ENCODE results near the gene ANKRD10. TPM values are rescaled to one million over a fixed set of nuclear protein-coding genes. Genes with fewer than 3 reads are reported as not detected.

The ANKRD10 gene
- total RNA-seq, 4 donors from 2014 or later: 200 to 241 (median 207) TPM

GRCh38 chr13:110883542-110883941 lies 31.3 kb downstream of the ANKRD10 start:
- Histone ChIP-seq H3K9me3 (no peaks in the 10 kb centered on the region), H3K27ac (no peak overlapping the region), H3K36me3 (peaks cover 0 to 19% (median 5%) of the 10 kb centered on the region in 3 donors), H3K27me3 (no peaks in the 10 kb centered on the region), H3K4me3 (no peak overlapping the region), H3K4me1 (peaks cover 0 to 28% (median 9%) of the 10 kb centered on the region in 4 donors)
- WGBS, 2 donors: 59 to 68% methylated on average over 7 of the region's 7 CpGs
- TF ChIP-seq CTCF (IDR thresholded peaks at IDR 0.05) (no peak), EP300 (IDR thresholded peaks at IDR 0.05) (no peak), POLR2A (IDR thresholded peaks at IDR 0.05) (no peak)
- DNase-seq (ENCODE audit: low spot score in 2 of 2): no peak

- WGBS, 2 donors: 59 to 62% methylated on average over 2 of the region's 2 CpGs
- H3K4me1 ChIP-seq: peaks cover 0 to 22% (median 9%) of the 10 kb centered on the region in 4 donors
- peaks cover 0 to 19% (median 5%) of the 10 kb centered on the region in 3 donors for H3K36me3 ChIP-seq
- TF ChIP-seq POLR2A (IDR thresholded peaks at IDR 0.05): no peak
- TF ChIP-seq CTCF (IDR thresholded peaks at IDR 0.05): no peak
- TF ChIP-seq EP300 (IDR thresholded peaks at IDR 0.05): no peak
- no peaks in the 10 kb centered on the region for H3K9me3 ChIP-seq
- no peak overlapping the region for H3K4me3 ChIP-seq
- no peak for DNase-seq (ENCODE audit: low spot score in 2 of 2)
- no peak overlapping the region for H3K27ac ChIP-seq
- H3K27me3 ChIP-seq: no peaks in the 10 kb centered on the region
Observed at GRCh38 chr13:110882972-110883371, 31.9 kb downstream of the ANKRD10 start.

- no peak overlapping the region for H3K27ac ChIP-seq
- TF ChIP-seq EP300 (IDR thresholded peaks at IDR 0.05) (no peak), POLR2A (IDR thresholded peaks at IDR 0.05) (no peak), CTCF (IDR thresholded peaks at IDR 0.05) (no peak)
Observed at GRCh38 chr13:110881839-110882627, 32.8 kb downstream of the ANKRD10 start.

GRCh38 chr13:110880627-110881026 lies 34.2 kb downstream of the ANKRD10 start:
- Histone ChIP-seq H3K4me1 (peaks cover 0 to 1% (median 0%) of the 10 kb centered on the region in 4 donors), H3K4me3 (no peak overlapping the region), H3K9me3 (no peaks in the 10 kb centered on the region), H3K27ac (no peak overlapping the region), H3K27me3 (no peaks in the 10 kb centered on the region), H3K36me3 (peaks cover 0 to 19% (median 5%) of the 10 kb centered on the region in 3 donors)
- no peak for TF ChIP-seq CTCF (IDR thresholded peaks at IDR 0.05)
- TF ChIP-seq POLR2A (IDR thresholded peaks at IDR 0.05): no peak
- DNase-seq (ENCODE audit: low spot score in 2 of 2): no peak
- WGBS, 2 donors: 81 to 85% methylated on average over 7 of the region's 7 CpGs

More at GRCh38 chr13:110881839-110882627, 32.8 kb downstream of the ANKRD10 start:
- H3K4me3 ChIP-seq: no peak overlapping the region
- peaks cover 0 to 19% (median 5%) of the 10 kb centered on the region in 3 donors for H3K36me3 ChIP-seq
- 82% methylated on average over 13 of the region's 13 CpGs for WGBS, 2 donors
- H3K4me1 ChIP-seq: peaks cover 0 to 13% (median 1%) of the 10 kb centered on the region in 4 donors
- no peaks in the 10 kb centered on the region for H3K9me3 ChIP-seq
- DNase-seq (ENCODE audit: low spot score in 2 of 2): no peak
- H3K27me3 ChIP-seq: no peaks in the 10 kb centered on the region

GRCh38 chr13:110879482-110879881 lies 35.4 kb downstream of the ANKRD10 start:
- TF ChIP-seq CTCF (IDR thresholded peaks at IDR 0.05) (no peak), POLR2A (IDR thresholded peaks at IDR 0.05) (no peak), EP300 (IDR thresholded peaks at IDR 0.05) (no peak)
- Histone ChIP-seq H3K9me3 (no peaks in the 10 kb centered on the region), H3K36me3 (peaks cover 0 to 19% (median 5%) of the 10 kb centered on the region in 3 donors), H3K27ac (no peak overlapping the region), H3K27me3 (no peaks in the 10 kb centered on the region), H3K4me3 (no peak overlapping the region), H3K4me1 (peaks cover 0 to 11% (median 5%) of the 10 kb centered on the region in 4 donors)
- DNase-seq (ENCODE audit: low spot score in 2 of 2): no peak
- WGBS, 2 donors: 84 to 92% methylated on average over 15 of the region's 15 CpGs

All from tibial nerve (tissue), 4 donors.